Activated CD8-positive, alpha-beta T cell treated with anti-CD3 and anti-CD28 coated beads for 36 hours (primary cell): Measurements from ENCODE around the gene SMAD5. TPM values are rescaled to one million over a fixed set of nuclear protein-coding genes. Genes with fewer than 3 reads are reported as not detected.

ENCODE experiments used
- ATAC-seq: fragments of 200-7000 bp; cut with Tn5 transposase; one replicate; pipeline ENCODE4 v1.10.0; 2021; ENCODE audit warnings: mild to moderate bottlenecking, moderate library complexity
- CTCF ChIA-PET: fragments of 350-600 bp; sonication (Branson Sonifier 250); formaldehyde crosslinking; loops from one replicate; lab custom pipeline; 2021; ENCODE audit warnings: antibody characterized with exemption; lab: Charles Lee
- POLR2A ChIA-PET: fragments of 350-600 bp; sonication (Branson Sonifier 250); formaldehyde crosslinking; loops from one replicate; lab custom pipeline; 2021; ENCODE audit warnings: antibody characterized with exemption; lab: Charles Lee
- DNase-seq: peaks from one replicate; pipeline ENCODE4 v3.0.0-alpha.2; 2020
- H3K27ac Mint-ChIP-seq: one replicate; pipeline ENCODE4 v1.8.0; 2021; ENCODE audit warnings: mild to moderate bottlenecking, mixed read lengths
- H3K27me3 Mint-ChIP-seq: one replicate; pipeline ENCODE4 v1.8.0; 2021; ENCODE audit warnings: mixed read lengths
- H3K36me3 Mint-ChIP-seq: one replicate; pipeline ENCODE4 v1.8.0; 2021; ENCODE audit warnings: low read depth, mixed read lengths
- H3K4me1 Mint-ChIP-seq: one replicate; pipeline ENCODE4 v1.8.0; 2021; ENCODE audit warnings: low read depth, mixed read lengths
- H3K4me3 Mint-ChIP-seq: one replicate; pipeline ENCODE4 v1.8.0; 2021; ENCODE audit warnings: mild to moderate bottlenecking, moderate library complexity, mixed read lengths
- H3K9me3 Mint-ChIP-seq: one replicate; pipeline ENCODE4 v1.8.0; 2021; ENCODE audit warnings: mixed read lengths
- CTCF ChIP-seq: fragments of 200-600 bp; IDR thresholded peaks from one replicate; pipeline ENCODE4 v1.8.0; 2022; ENCODE audit warnings: antibody characterized with exemption, mild to moderate bottlenecking
- intact Hi-C: fragments of 100-400 bp; cut with micrococcal nuclease; formaldehyde crosslinking; loops from one replicate; pipeline ENCODE4 v1.10.0; 2022
- total RNA-seq, 2 experiments: library from RNA; stranded (reverse); gene quantifications; one replicate each; pipeline ENCODE4 v1.2.3, GENCODE V29; 2021

Gene SMAD5
- total RNA-seq: 10 to 100 TPM; 12.4 to 12.5 TPM

DNA sequence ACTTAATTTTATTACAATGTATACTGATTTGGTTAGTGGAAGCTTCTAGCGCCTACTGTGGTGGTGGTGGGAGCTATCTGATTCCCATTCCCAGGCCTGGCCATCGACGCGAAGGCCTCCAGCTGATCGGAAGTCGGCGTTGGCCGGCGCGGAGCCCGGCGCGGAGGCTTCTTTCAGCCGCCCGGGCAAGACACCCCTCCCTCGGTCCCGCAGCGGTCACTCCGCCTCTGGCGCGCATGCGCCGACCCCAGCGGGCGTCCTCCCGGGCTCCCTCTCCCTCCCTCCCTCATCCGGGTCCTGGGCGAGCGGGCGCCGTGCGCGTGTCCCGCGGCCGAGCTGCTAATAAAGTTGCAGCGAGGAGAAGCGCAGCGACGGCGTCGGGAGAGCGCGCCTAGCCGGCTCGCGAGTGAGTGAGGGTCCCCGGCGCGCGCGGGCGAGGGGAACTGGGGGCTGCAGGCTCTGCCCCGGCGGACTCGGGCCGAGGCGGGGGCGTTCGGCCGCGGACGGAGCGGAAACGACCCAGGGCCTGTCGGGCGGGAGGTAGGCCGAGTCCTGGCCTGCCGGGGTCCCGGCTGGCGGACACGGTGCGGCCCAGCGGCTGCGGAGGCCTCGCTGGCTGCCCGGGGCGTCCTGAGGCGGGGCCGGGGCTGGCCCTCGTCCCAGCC, at the start of gene SMAD5:
Gene SMAD5, plus strand, starts transcription at position 289 of the 665 bp plus-strand sequence. CDS start 20,916 bp downstream, outside the sequence.
- ChIA-PET POLR2A (interaction anchor here (1.5 kb wide), 1 partner anchor 20 kb away, joined by 3 read pairs; no protein-coding TSS in a partner anchor), CTCF (interaction anchor here (0.9 to 1.4 kb wide), 3 partner anchors 23 to 242 kb away, joined by 3 to 5 read pairs (median 3); no protein-coding TSS in a partner anchor)
- H3K9me3 Mint-ChIP-seq: no peaks in the 10 kb centered on the region
- DNase-seq (peak; percentile 84), ATAC-seq (peak; percentile 90)
- H3K27ac Mint-ChIP-seq: peak within 1 kb of the TSS; percentile 77
- peak within 1 kb of the TSS; percentile 91 for H3K4me3 Mint-ChIP-seq
- no peak for TF ChIP-seq CTCF
- peaks cover 9% of the 10 kb centered on the region for H3K27me3 Mint-ChIP-seq
- H3K4me1 Mint-ChIP-seq: peaks cover 26% of the 10 kb centered on the region
- H3K36me3 Mint-ChIP-seq: peaks cover 2% of the 10 kb centered on the region
- intact Hi-C loops: no loop called here

- Mint-ChIP-seq H3K9me3 (no peaks in the 10 kb centered on the region), H3K4me3 (no peak overlapping the region), H3K27me3 (peaks cover 17% of the 10 kb centered on the region), H3K4me1 (peaks cover 2% of the 10 kb centered on the region), H3K27ac (no peak overlapping the region), H3K36me3 (no peaks in the 10 kb centered on the region)
- intact Hi-C loops: loop anchor here (5.0 to 10.0 kb wide), 3 partner anchors 110 to 197 kb away; no protein-coding TSS in a partner anchor
- POLR2A ChIA-PET: interaction anchor here (0.7 kb wide), 1 partner anchor 286 kb away, joined by 3 read pairs; no protein-coding TSS in a partner anchor
- CTCF ChIA-PET: interaction anchor here (0.7 to 4.3 kb wide), 2 partner anchors 196 to 306 kb away, joined by 3 to 24 read pairs; no protein-coding TSS in a partner anchor
- ATAC-seq: no peak
- no peak for DNase-seq
- no peak for TF ChIP-seq CTCF
These were observed 47.9 kb upstream of the SMAD5 start for GRCh38 chr5:136084698-136085097.

- no peak overlapping the region for H3K4me3 Mint-ChIP-seq
These were observed 45.7 kb upstream of the SMAD5 start for GRCh38 chr5:136086783-136087566.

DNA sequence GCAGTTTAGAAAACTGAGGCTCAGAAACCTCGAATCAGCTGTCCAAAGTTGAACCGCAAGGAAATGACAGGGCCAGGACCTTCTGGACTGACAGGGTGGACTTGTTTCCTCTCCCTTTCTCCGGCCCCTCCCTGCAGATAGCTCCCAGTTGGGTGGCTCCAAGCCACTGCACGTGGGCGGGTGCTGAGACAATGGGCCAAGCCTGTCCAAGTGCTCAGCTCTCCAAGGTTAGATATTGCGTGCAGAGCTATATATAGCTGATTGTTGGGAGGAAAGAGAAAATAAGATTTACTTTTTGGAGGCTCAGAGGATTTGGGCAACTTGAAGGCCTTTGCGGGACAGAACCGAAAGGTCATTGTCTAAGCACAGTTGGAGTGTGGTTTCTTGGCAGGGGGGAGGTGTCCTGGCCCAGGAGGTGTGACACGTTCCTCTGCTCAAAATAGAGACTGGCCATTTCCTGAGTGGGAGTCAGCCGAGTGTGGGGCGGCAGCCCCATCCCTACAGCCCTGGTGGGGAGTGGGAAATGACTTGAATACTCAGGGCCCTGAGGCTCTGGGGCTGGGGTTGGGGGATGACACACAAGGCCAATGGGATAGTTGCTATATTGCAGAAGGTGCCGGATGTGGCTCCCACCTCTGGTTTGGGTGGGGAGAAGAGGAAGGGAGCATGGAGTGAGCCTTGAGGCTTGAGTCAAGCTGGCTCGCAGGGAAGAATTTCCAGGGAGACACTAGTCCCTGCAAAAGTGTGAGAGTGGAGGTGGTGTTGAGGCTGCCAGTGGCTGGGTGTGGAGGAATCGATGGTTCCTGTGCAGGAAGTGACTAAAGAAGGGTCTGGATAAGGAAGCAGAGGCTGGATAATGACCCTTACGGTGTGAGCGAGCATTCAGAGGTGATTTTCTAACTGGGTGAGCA, 44.4 kb upstream of the SMAD5 start:
- ChIA-PET POLR2A (no interaction called here), CTCF (no interaction called here)
- no peak for TF ChIP-seq CTCF
- Mint-ChIP-seq H3K27me3 (peaks cover 4% of the 10 kb centered on the region), H3K4me1 (no peaks in the 10 kb centered on the region), H3K36me3 (no peaks in the 10 kb centered on the region), H3K9me3 (no peaks in the 10 kb centered on the region), H3K27ac (no peak overlapping the region), H3K4me3 (no peak overlapping the region)
- no peak for ATAC-seq
- DNase-seq: no peak
- intact Hi-C loops: loop anchor here (10.0 kb wide), 1 partner anchor 113 kb away; no protein-coding TSS in a partner anchor

More at GRCh38 chr5:136086783-136087566, 45.7 kb upstream of the SMAD5 start:
- Mint-ChIP-seq H3K4me1 (no peaks in the 10 kb centered on the region), H3K27ac (no peak overlapping the region), H3K36me3 (no peaks in the 10 kb centered on the region), H3K27me3 (peaks cover 4% of the 10 kb centered on the region), H3K9me3 (no peaks in the 10 kb centered on the region)
- POLR2A ChIA-PET: no interaction called here
- CTCF ChIA-PET: interaction anchor here (1.2 kb wide), 1 partner anchor 205 kb away, joined by 3 read pairs; no protein-coding TSS in a partner anchor
- no peak for TF ChIP-seq CTCF
- intact Hi-C loops: loop anchor here (10.0 kb wide), 1 partner anchor 112 kb away; no protein-coding TSS in a partner anchor
- ATAC-seq: no peak
- no peak for DNase-seq
